ENCODE results near the gene CNTN1. TPM values are rescaled to one million over a fixed set of nuclear protein-coding genes. Genes with fewer than 3 reads are reported as not detected.

The CNTN1 gene
- total RNA-seq, 1 experiment from 2014 or later, result 6.5 TPM

DNA sequence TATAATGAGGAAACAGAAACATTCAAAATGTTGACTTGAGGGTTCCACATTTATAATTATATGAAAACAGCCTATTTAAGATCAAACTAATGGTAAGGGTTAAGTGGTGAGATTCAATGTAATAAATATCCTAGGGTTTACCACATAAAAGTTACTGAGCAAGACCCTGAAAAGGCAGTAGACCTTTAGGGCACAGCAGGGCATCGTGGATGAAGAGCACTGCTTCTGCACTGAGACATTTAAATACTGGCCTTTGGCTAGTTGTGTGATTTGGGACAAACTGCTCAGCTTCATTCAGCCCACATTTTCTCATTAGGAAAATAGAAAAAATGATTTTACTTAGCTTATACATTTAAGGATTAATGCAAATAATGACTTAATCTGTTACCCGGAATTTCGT, 42.0 kb downstream of the CNTN1 start:
- H3K56ac ChIP-seq (ENCODE audit: insufficient read length, low read depth, low read length), result no peak overlapping the region
- DNase-seq, result no peak
- no peak overlapping the region for H4K8ac ChIP-seq (replicated peaks; ENCODE audit: insufficient read length, low read depth, low read length)
- H3K4me3 Mint-ChIP-seq, result no peak overlapping the region
- no peak overlapping the region for H2AK5ac ChIP-seq (ENCODE audit: insufficient read length, low read length)
- no peak overlapping the region for H4K91ac ChIP-seq (ENCODE audit: insufficient read length, low read depth, low read length)
- no peak overlapping the region for H3K27ac ChIP-seq (ENCODE audit: insufficient read length, low read depth, low read length)
- H3K14ac ChIP-seq (ENCODE audit: insufficient read depth, low read length), result no peak overlapping the region
- H2BK5ac ChIP-seq (ENCODE audit: insufficient read length, low read length), result no peak overlapping the region
- H2AFZ ChIP-seq (ENCODE audit: low read length), result no peak overlapping the region
- no peaks in the 10 kb centered on the region for H3K36me3 Mint-ChIP-seq (ENCODE audit: insufficient read depth in 1 of 3, low read depth in 3 of 3)
- H3K9ac ChIP-seq (ENCODE audit: extremely low read depth, insufficient read length, low read length), result no peak overlapping the region
- no peak overlapping the region for H2BK12ac ChIP-seq (ENCODE audit: insufficient read length, low read depth, low read length)
- TF ChIP-seq, protein P1, sequence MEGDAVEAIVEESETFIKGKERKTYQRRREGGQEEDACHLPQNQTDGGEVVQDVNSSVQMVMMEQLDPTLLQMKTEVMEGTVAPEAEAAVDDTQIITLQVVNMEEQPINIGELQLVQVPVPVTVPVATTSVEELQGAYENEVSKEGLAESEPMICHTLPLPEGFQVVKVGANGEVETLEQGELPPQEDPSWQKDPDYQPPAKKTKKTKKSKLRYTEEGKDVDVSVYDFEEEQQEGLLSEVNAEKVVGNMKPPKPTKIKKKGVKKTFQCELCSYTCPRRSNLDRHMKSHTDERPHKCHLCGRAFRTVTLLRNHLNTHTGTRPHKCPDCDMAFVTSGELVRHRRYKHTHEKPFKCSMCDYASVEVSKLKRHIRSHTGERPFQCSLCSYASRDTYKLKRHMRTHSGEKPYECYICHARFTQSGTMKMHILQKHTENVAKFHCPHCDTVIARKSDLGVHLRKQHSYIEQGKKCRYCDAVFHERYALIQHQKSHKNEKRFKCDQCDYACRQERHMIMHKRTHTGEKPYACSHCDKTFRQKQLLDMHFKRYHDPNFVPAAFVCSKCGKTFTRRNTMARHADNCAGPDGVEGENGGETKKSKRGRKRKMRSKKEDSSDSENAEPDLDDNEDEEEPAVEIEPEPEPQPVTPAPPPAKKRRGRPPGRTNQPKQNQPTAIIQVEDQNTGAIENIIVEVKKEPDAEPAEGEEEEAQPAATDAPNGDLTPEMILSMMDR (conservative IDR thresholded peaks at IDR 0.05), result no peak
- H3K27me3 ChIP-seq (ENCODE audit: insufficient read depth, low read length), result no peaks in the 10 kb centered on the region
- peaks cover 25 to 33% of the 10 kb centered on the region in 2 experiments for H3K4me1 Mint-ChIP-seq
- no peak overlapping the region for H2BK20ac ChIP-seq (ENCODE audit: low read depth, low read length, poor library complexity, severe bottlenecking)
- no peaks in the 10 kb centered on the region for H3K9me3 ChIP-seq (ENCODE audit: control insufficient read depth, low read depth, low read length)
- no peak overlapping the region for H4K5ac ChIP-seq (ENCODE audit: insufficient read length, low read depth, low read length)
- H3K23me2 ChIP-seq (ENCODE audit: insufficient read length, low read depth, low read length, poor library complexity, severe bottlenecking), result no peaks in the 10 kb centered on the region
- no peaks in the 10 kb centered on the region for H3K9me3 Mint-ChIP-seq
- H3K4me1 ChIP-seq (ENCODE audit: insufficient read depth, low read length), result no peaks in the 10 kb centered on the region; the same call in 1 of the 2 replicates
- H4K20me1 ChIP-seq (ENCODE audit: control insufficient read depth, insufficient read depth, insufficient read length), result no peaks in the 10 kb centered on the region
- no peak overlapping the region for H2BK120ac ChIP-seq (ENCODE audit: low read depth, low read length, poor library complexity, severe bottlenecking)
- no peaks in the 10 kb centered on the region for H3K27me3 Mint-ChIP-seq (ENCODE audit: low read depth)
- H2BK15ac ChIP-seq (ENCODE audit: low read depth, low read length), result no peak overlapping the region
- H3K23ac ChIP-seq (ENCODE audit: insufficient read length, low read depth, low read length), result no peak overlapping the region
- no peak overlapping the region for H3K4me2 ChIP-seq (ENCODE audit: insufficient read depth, insufficient read length, low read length)
- no peaks in the 10 kb centered on the region for H3K79me1 ChIP-seq (ENCODE audit: insufficient read depth, low read depth, low read length, poor library complexity, severe bottlenecking)
- no peaks in the 10 kb centered on the region for H3K79me2 ChIP-seq (ENCODE audit: insufficient read depth, low read length)
- WGBS (ENCODE audit: extremely low coverage, insufficient read length, low lambda C conversion rate), result no CpG with 5 or more reads among the region's 3 CpGs
- H3K18ac ChIP-seq (ENCODE audit: insufficient read length, low read depth, low read length), result no peak overlapping the region
- H3K4ac ChIP-seq (ENCODE audit: low read depth, low read length), result no peak overlapping the region
- no peak overlapping the region for H3T11ph ChIP-seq (ENCODE audit: low read length)
- peak overlapping the region in 2 of 3 experiments; percentile 81 to 91; a peak in 3 of 7 replicates for H3K27ac Mint-ChIP-seq

Data from H9 (cell line).